Endothelial cell of umbilical vein (primary cell): ENCODE data around the gene TRAM1L1. TPM values are rescaled to one million over a fixed set of nuclear protein-coding genes. Genes with fewer than 3 reads are reported as not detected.

Experiments used
- BruUV-seq: library from RNA; stranded (reverse); fragments of 400-500 nt; replicated peaks from 2 replicates; lab custom pipeline; 2021; lab: Mats Ljungman, UMichigan
- CTCF ChIA-PET: fragments of 300-600, 350-600 bp; sonication (Branson Sonifier 250); formaldehyde crosslinking; loops from one replicate; lab custom pipeline; 2021; ENCODE audit warnings: antibody characterized with exemption, inconsistent platforms; lab: Charles Lee
- POLR2A ChIA-PET: fragments of 300-600, 350-600 bp; sonication (Branson Sonifier 250); formaldehyde crosslinking; loops from one replicate; lab custom pipeline; 2021; ENCODE audit warnings: antibody characterized with exemption, inconsistent platforms; lab: Charles Lee
- DNase-seq: peaks from one replicate; pipeline ENCODE4 v3.0.0-alpha.2; 2011; ENCODE audit warnings: low read depth, low spot score
- FAIRE-seq: peaks from 2 replicates; lab custom pipeline; 2011; peaks lifted over from hg19 to GRCh38; lab: Jason Lieb, UNC
- H2AFZ ChIP-seq: 2 replicates; pipeline ENCODE4 v1.6.0; 2012; ENCODE audit warnings: low read depth, low read length, control low read depth, inconsistent platforms
- H3K27ac ChIP-seq: 2 replicates; pipeline ENCODE4 v1.5.1; 2011; ENCODE audit warnings: low read depth, mild to moderate bottlenecking, control low read depth, low read length, moderate library complexity; ENCODE audit not compliant: insufficient read depth
- H3K27me3 ChIP-seq, 2 experiments: 2 replicates each; pipeline versions ENCODE4 v1.6.0 to v1.6.1; 2011; ENCODE audit warnings: low read length in 2 of 2, mixed read lengths in 1 of 2; ENCODE audit not compliant: control insufficient read depth in 2 of 2, insufficient read depth in 2 of 2
- H3K36me3 ChIP-seq, 2 experiments: 2 replicates in 1 of 2; 3 replicates in 1 of 2; pipeline ENCODE4 v1.5.1; 2011; ENCODE audit warnings: low read length in 2 of 2, mild to moderate bottlenecking in 1 of 2, moderate library complexity in 1 of 2; ENCODE audit not compliant: control insufficient read depth in 2 of 2, insufficient read depth in 2 of 2; ENCODE audit errors: extremely low read depth in 1 of 2
- H3K4me1 ChIP-seq: 3 replicates; pipeline ENCODE4 v1.5.1; 2011; ENCODE audit warnings: mild to moderate bottlenecking, low read length; ENCODE audit not compliant: control insufficient read depth, insufficient read depth; ENCODE audit errors: extremely low read depth
- H3K4me2 ChIP-seq: 2 replicates; pipeline ENCODE4 v1.6.1; 2011; ENCODE audit warnings: low read length, control low read depth, mixed read lengths; ENCODE audit not compliant: insufficient read depth
- H3K4me3 ChIP-seq, 3 experiments: fragments of 200-600 bp in 1 of 3; sonication (generic), shearing (Covaris generic) in 1 of 3; replicated peaks in 1 of 3; 2 replicates each; pipeline ENCODE4 v1.5.1; 2011 to 2016; ENCODE audit warnings: control low read depth in 3 of 3, low read length in 3 of 3, mild to moderate bottlenecking in 2 of 3, inconsistent platforms in 1 of 3, low read depth in 1 of 3, moderate library complexity in 1 of 3; ENCODE audit not compliant: insufficient read depth in 1 of 3
- H3K79me2 ChIP-seq: 2 replicates; pipeline ENCODE4 v1.6.0; 2012; ENCODE audit warnings: low read length, inconsistent platforms; ENCODE audit not compliant: control insufficient read depth, insufficient read depth
- H3K9ac ChIP-seq: replicated peaks from 2 replicates; pipeline ENCODE3; 2011; ENCODE audit warnings: low read length, control low read depth; ENCODE audit not compliant: insufficient read depth; ENCODE audit errors: extremely low read depth
- H3K9me1 ChIP-seq: replicated peaks from 3 replicates; pipeline ENCODE4 v1.6.0; 2011; ENCODE audit warnings: mild to moderate bottlenecking, low read length; ENCODE audit not compliant: control insufficient read depth, insufficient read depth; ENCODE audit errors: extremely low read depth
- H3K9me3 ChIP-seq: replicated peaks from 2 replicates; pipeline ENCODE4 v1.5.1; 2012; ENCODE audit warnings: low read length, inconsistent platforms; ENCODE audit not compliant: control insufficient read depth, insufficient read depth
- H4K20me1 ChIP-seq: replicated peaks from 2 replicates; pipeline ENCODE3; 2011; ENCODE audit warnings: mild to moderate bottlenecking, low read length; ENCODE audit not compliant: control insufficient read depth, insufficient read depth; ENCODE audit errors: extremely low read depth
- CTCF ChIP-seq, 2 donors: IDR thresholded peaks; 1 replicate in 1 of 2; 2 replicates in 1 of 2; pipeline ENCODE4 v1.5.1; 2011; ENCODE audit warnings: low read length in 2 of 2, mild to moderate bottlenecking in 2 of 2, moderate library complexity in 2 of 2, control low read depth in 1 of 2, inconsistent platforms in 1 of 2, low read depth in 1 of 2; ENCODE audit not compliant: insufficient read depth in 1 of 2; ENCODE audit errors: extremely low read depth in 1 of 2
- EZH2 ChIP-seq: IDR thresholded peaks from 2 replicates; pipeline ENCODE4 v1.6.1; 2012; ENCODE audit warnings: borderline replicate concordance, low read depth, mild to moderate bottlenecking, moderate library complexity, low read length, inconsistent platforms; ENCODE audit not compliant: severe bottlenecking
- FOS ChIP-seq: IDR thresholded peaks from 2 replicates; pipeline ENCODE4 v1.6.1; 2011; ENCODE audit warnings: mild to moderate bottlenecking, low read length, moderate library complexity, borderline replicate concordance; ENCODE audit not compliant: insufficient read depth
- GATA2 ChIP-seq: IDR thresholded peaks from 2 replicates; pipeline ENCODE4 v1.7.0; 2011; ENCODE audit warnings: low read depth, mild to moderate bottlenecking, moderate library complexity, mixed read lengths, low read length; ENCODE audit not compliant: insufficient read length, insufficient read depth
- JUN ChIP-seq: IDR thresholded peaks from 2 replicates; pipeline ENCODE4 v1.6.1; 2011; ENCODE audit warnings: borderline replicate concordance, low read depth; ENCODE audit not compliant: insufficient read length, insufficient read depth
- MAX ChIP-seq: IDR thresholded peaks from 2 replicates; pipeline ENCODE4 v1.6.1; 2011; ENCODE audit not compliant: insufficient read depth, insufficient read length
- MYC ChIP-seq: IDR thresholded peaks from one replicate; pipeline ENCODE4 v1.6.1; 2011; ENCODE audit warnings: mild to moderate bottlenecking, low read depth, low read length
- POLR2A ChIP-seq: IDR thresholded peaks from 2 replicates; pipeline ENCODE4 v1.6.1; 2012; ENCODE audit warnings: low read depth, mild to moderate bottlenecking, control low read depth, low read length
- POLR2AphosphoS5 ChIP-seq: IDR thresholded peaks from 2 replicates; pipeline ENCODE4 v1.6.1; 2012; ENCODE audit warnings: low read depth, mild to moderate bottlenecking, control low read depth, low read length, moderate library complexity; ENCODE audit not compliant: insufficient read depth
- dilution Hi-C: fragments of 300-500 bp; cut with MboI; formaldehyde crosslinking; loops from one replicate; pipeline ENCODE4 v1.15.0; 2019; ENCODE audit warnings: low sequenced_read_pairs; ENCODE audit not compliant: extremely low pct_ligation_motif_present
- intact Hi-C: fragments of 100-400 bp; cut with micrococcal nuclease; formaldehyde crosslinking; loops from one replicate; pipeline ENCODE4 v1.10.0; 2022
- polyA plus RNA-seq, 4 experiments: library from polyadenylated mRNA; depleted of rRNA in 3 of 4; stranded (reverse) in 3 of 4; unstranded in 1 of 4; fragments of >200 nt; gene quantifications; 2 replicates each; pipeline versions ENCODE4 v1.2.1 to v1.2.3, GENCODE V29; 2011 to 2012; ENCODE audit warnings: missing spikeins in 1 of 4
- total RNA-seq: library from RNA; stranded (reverse); gene quantifications from 2 replicates; pipeline ENCODE4 v1.2.3, GENCODE V29; 2021

Gene TRAM1L1
- total and polyA plus RNA-seq, 2 donors (not counting 3 experiments of a cell fraction or from before 2014, with no cell fraction given), result 0.88 to 1.1 TPM

- Histone ChIP-seq H3K4me2 (no peak overlapping the region), H3K9ac (no peak overlapping the region), H3K4me1 (no peaks in the 10 kb centered on the region), H3K4me3 (no peak overlapping the region), H3K9me1 (no peaks in the 10 kb centered on the region), H2AFZ (no peak overlapping the region), H3K27me3 (no peaks in the 10 kb centered on the region), H4K20me1 (no peaks in the 10 kb centered on the region), H3K79me2 (no peaks in the 10 kb centered on the region), H3K36me3 (no peaks in the 10 kb centered on the region), H3K9me3 (no peaks in the 10 kb centered on the region), H3K27ac (no peak overlapping the region)
- DNase-seq, result no peak
- ChIA-PET POLR2A (no interaction called here), CTCF (no interaction called here)
- dilution Hi-C loops, result no loop called here
- FAIRE-seq, result no peak
- intact Hi-C loops, result no loop called here
- no peak for TF ChIP-seq FOS
- no peak for TF ChIP-seq EZH2
- TF ChIP-seq MYC, result no peak
- TF ChIP-seq POLR2A, result no peak
- no peak for TF ChIP-seq MAX
- TF ChIP-seq CTCF (IDR thresholded peaks at IDR 0.05; ENCODE audit: extremely low read depth in 1 of 2, insufficient read depth in 1 of 2, low read depth in 1 of 2, low read length in 2 of 2), result no peak
- TF ChIP-seq GATA2, result no peak
- TF ChIP-seq POLR2AphosphoS5, result no peak
- TF ChIP-seq JUN, result no peak
- no TSS peak for BruUV-seq
Measured at GRCh38 chr4:117077760-117078159, 7.6 kb downstream of the TRAM1L1 start.
